ENCODE data around the gene MORC1.

Gene MORC1

DNA sequence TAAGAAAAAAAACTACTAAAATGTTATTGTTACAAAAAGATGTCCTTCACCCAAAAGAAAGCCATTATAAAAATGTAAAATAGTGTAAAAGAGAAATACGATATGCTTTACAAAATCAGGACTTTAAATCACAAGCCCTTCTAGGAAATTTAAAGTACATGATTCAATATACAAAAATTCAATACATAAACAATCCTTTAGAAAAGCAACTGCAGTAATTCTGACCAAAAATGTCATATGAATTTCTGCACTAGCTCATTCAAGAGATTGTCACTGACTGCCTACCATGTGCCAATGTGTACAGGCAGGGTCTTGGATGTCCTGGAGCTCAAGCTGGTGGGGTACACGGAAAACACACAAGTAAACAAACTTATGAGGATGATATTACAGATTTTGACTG is 2.5 kb downstream of the MORC1 start:
- Histone ChIP-seq H4K20me1 (ENCODE audit: insufficient read depth) (no peaks in the 10 kb centered on the region), H3K4me2 (no peak overlapping the region), H3K27ac (no peak overlapping the region), H3K4me3 (IDR thresholded peaks at IDR 0.05; ENCODE audit: insufficient read depth, low read depth, low read length) (no peak overlapping the region), H3K4me1 (ENCODE audit: low read depth, poor library complexity, severe bottlenecking) (no peaks in the 10 kb centered on the region), H3K9ac (no peak overlapping the region), H3K79me2 (ENCODE audit: insufficient read depth, low read depth) (no peaks in the 10 kb centered on the region), H3K27me3 (ENCODE audit: insufficient read depth, low read depth) (no peaks in the 10 kb centered on the region), H3K36me3 (ENCODE audit: insufficient read depth) (no peaks in the 10 kb centered on the region), H2AFZ (ENCODE audit: low read depth) (no peak overlapping the region)
- TF ChIP-seq, protein P1, sequence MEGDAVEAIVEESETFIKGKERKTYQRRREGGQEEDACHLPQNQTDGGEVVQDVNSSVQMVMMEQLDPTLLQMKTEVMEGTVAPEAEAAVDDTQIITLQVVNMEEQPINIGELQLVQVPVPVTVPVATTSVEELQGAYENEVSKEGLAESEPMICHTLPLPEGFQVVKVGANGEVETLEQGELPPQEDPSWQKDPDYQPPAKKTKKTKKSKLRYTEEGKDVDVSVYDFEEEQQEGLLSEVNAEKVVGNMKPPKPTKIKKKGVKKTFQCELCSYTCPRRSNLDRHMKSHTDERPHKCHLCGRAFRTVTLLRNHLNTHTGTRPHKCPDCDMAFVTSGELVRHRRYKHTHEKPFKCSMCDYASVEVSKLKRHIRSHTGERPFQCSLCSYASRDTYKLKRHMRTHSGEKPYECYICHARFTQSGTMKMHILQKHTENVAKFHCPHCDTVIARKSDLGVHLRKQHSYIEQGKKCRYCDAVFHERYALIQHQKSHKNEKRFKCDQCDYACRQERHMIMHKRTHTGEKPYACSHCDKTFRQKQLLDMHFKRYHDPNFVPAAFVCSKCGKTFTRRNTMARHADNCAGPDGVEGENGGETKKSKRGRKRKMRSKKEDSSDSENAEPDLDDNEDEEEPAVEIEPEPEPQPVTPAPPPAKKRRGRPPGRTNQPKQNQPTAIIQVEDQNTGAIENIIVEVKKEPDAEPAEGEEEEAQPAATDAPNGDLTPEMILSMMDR (conservative IDR thresholded peaks at IDR 0.05; ENCODE audit: low read depth, low read length) = no peak

DNA sequence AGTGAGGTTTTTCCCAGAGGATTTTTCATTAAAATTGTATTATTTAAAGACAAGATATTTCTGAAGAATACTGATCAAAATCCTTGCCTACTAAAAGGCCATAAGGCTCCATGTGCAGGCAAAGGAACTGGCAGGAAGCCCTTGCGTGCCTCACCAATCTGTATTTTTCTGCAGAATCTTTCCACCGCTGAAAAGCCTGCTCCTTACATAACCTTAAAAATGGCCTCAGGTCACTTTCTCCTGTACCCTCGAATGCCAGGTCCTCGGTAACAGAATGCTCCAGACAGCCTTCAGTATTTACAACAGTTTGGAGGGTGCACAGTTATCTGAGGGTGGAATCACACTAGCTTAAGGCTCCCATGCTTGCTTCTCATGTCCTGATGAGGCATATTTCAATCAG is 3.2 kb downstream of the MORC1 start:
- H3K27ac ChIP-seq = no peak overlapping the region

DNA sequence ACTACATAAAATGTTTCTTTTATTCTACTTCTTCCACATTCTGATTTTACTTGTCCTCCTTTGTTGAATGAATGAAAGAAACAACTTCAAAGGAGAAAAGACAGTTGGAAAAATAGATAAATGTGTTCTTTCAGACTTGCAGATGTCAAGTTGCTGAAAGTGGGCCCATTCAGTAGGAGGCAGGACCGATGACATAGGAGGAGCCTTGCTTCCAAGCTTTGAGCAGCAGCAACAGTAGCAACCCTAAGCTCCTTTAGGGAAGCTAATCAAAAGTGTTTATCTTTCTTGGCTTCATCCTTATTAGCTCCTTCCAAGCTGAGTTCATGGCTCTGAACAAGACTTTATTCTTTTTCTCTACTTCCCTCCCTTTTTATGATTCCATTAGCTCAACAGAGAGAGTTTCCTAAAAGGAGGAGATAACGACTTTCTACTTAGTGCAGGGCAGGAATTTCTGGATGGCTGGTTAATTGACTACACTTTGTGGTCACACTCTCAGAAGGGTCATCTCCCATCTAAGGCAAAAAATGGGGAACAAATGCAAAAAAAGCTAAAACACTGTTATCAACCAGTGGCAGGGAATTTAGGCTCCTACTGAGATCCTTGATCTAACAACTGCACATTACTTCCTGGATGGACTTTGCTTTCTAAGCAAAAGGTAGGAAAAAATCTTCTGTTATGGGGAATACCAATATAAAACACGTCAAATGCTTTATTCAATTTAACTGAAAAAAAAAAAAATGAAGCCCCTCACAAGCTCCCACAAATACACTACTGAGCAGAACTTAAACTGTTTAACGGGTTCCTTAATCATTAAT is 4.8 kb downstream of the MORC1 start:
- Histone ChIP-seq H3K4me3 (IDR thresholded peaks at IDR 0.05; ENCODE audit: insufficient read depth, low read depth, low read length) (no peak overlapping the region), H3K27ac (no peak overlapping the region), H3K4me1 (ENCODE audit: low read depth, poor library complexity, severe bottlenecking) (no peaks in the 10 kb centered on the region), H3K36me3 (ENCODE audit: insufficient read depth) (no peaks in the 10 kb centered on the region), H4K20me1 (ENCODE audit: insufficient read depth) (no peaks in the 10 kb centered on the region), H3K79me2 (ENCODE audit: insufficient read depth, low read depth) (no peaks in the 10 kb centered on the region), H3K27me3 (ENCODE audit: insufficient read depth, low read depth) (no peaks in the 10 kb centered on the region), H3K4me2 (no peak overlapping the region), H3K9ac (no peak overlapping the region), H2AFZ (ENCODE audit: low read depth) (no peak overlapping the region)
- TF ChIP-seq, protein P1 (conservative IDR thresholded peaks at IDR 0.05; ENCODE audit: low read depth, low read length) = no peak

More for the DNA sequence above, 3.2 kb downstream of the MORC1 start:
- no peak overlapping the region for H2AFZ ChIP-seq (ENCODE audit: low read depth)
- H3K27me3 ChIP-seq (ENCODE audit: insufficient read depth, low read depth) = no peaks in the 10 kb centered on the region
- H3K36me3 ChIP-seq (ENCODE audit: insufficient read depth) = no peaks in the 10 kb centered on the region
- H3K9ac ChIP-seq = no peak overlapping the region
- H3K79me2 ChIP-seq (ENCODE audit: insufficient read depth, low read depth) = no peaks in the 10 kb centered on the region
- H3K4me2 ChIP-seq = no peak overlapping the region
- H3K4me3 ChIP-seq (IDR thresholded peaks at IDR 0.05; ENCODE audit: insufficient read depth, low read depth, low read length) = no peak overlapping the region
- no peaks in the 10 kb centered on the region for H4K20me1 ChIP-seq (ENCODE audit: insufficient read depth)
- H3K4me1 ChIP-seq (ENCODE audit: low read depth, poor library complexity, severe bottlenecking) = no peaks in the 10 kb centered on the region
- TF ChIP-seq, protein P1 (conservative IDR thresholded peaks at IDR 0.05; ENCODE audit: low read depth, low read length) = no peak

DNA sequence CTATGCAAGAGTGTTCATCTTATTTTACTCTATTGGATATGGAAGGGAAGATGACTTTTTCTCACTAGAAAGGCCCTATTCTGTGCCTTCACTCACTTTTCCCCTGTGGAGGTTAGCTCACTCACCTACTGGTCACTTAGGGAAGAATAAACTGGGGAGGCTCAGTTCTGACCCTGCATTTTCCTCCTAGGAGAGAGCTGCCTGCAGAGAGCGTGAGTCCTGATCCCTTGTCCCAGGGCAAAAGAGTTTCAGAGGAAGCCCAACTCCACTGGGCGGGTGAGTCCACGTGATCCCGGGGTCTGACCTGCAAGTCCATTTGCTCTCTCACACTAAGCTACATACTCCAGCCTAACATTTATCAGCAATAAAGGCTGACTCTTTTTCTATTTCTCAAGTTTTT is 8.4 kb downstream of the MORC1 start:
- no peak overlapping the region for H3K9ac ChIP-seq
- no peaks in the 10 kb centered on the region for H3K36me3 ChIP-seq (ENCODE audit: insufficient read depth)
- H2AFZ ChIP-seq (ENCODE audit: low read depth) = no peak overlapping the region
- H3K4me3 ChIP-seq (IDR thresholded peaks at IDR 0.05; ENCODE audit: insufficient read depth, low read depth, low read length) = no peak overlapping the region
- no peaks in the 10 kb centered on the region for H3K27me3 ChIP-seq (ENCODE audit: insufficient read depth, low read depth)
- TF ChIP-seq, protein P1 (conservative IDR thresholded peaks at IDR 0.05; ENCODE audit: low read depth, low read length) = no peak
- no peak overlapping the region for H3K27ac ChIP-seq
- H3K79me2 ChIP-seq (ENCODE audit: insufficient read depth, low read depth) = no peaks in the 10 kb centered on the region
- no peaks in the 10 kb centered on the region for H4K20me1 ChIP-seq (ENCODE audit: insufficient read depth)
- no peak overlapping the region for H3K4me2 ChIP-seq
- no peaks in the 10 kb centered on the region for H3K4me1 ChIP-seq (ENCODE audit: low read depth, poor library complexity, severe bottlenecking)

Data from KMS-11 (cell line).